Nasal cavity respiratory epithelium epithelial cell of viscerocranial mucosa (primary cell): ENCODE data around the gene VWA3B. TPM values are rescaled to one million over a fixed set of nuclear protein-coding genes. Genes with fewer than 3 reads are reported as not detected.

Experiments
- total RNA-seq: library from RNA; depleted of rRNA; stranded (reverse); fragments of >200 nt; gene quantifications from 2 replicates; pipeline ENCODE4 v1.2.3, GENCODE V29; 2014

Gene VWA3B, protein sequence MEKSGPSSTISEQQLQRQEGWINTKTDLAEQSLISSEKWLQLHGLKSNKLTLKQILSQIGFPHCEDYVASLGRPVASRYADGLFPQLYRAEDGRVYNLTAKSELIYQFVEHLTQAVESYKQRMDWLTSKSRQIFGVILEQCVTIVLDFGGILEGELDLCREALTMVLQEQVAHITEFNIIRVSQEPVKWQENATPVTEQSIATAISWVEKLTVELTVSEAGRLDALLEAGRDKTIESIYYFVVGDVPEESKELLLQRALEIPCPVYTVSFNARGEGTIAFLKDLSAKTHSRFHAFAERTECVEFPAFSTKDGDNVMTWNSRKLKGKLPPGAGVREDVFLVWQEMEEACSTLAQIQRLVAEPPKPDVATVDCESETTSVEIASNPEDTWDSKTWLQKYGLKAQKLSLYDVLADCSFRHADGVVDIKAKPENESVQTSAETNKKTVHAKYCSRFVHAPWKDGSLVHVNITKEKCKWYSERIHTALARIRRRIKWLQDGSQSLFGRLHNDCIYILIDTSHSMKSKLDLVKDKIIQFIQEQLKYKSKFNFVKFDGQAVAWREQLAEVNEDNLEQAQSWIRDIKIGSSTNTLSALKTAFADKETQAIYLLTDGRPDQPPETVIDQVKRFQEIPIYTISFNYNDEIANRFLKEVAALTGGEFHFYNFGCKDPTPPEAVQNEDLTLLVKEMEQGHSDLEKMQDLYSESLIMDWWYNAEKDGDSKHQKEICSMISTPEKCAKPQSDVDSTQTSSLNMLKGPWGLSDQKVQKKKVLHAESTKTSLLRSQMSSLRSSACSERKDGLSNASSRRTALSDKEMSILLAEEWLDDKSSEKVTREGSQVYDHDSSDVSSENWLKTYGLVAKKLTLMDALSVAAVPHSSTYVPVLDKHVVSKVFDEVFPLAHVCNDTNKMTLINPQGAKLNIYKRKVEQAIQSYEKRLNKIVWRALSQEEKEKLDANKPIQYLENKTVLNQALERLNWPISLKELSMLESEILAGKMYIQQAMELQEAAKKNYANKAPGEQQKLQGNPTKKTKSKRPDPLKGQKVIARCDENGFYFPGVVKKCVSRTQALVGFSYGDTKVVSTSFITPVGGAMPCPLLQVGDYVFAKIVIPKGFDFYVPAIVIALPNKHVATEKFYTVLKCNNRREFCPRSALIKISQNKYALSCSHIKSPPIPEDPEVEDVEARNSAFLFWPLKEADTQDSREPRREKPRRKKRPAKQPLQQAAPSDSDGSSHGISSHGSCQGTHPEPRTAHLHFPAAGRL (N-terminal part only)
- 0.07 and 0.34 TPM in 2 replicates for total RNA-seq

GRCh38 chr2:98086491-98087446 lies at the start of gene VWA3B:
TSS of gene VWA3B (plus strand) at chr2:98087167. CDS start at chr2:98093093, 5,926 bp downstream.

GRCh38 chr2:98346311-98347236 lies 259.6 kb downstream of the VWA3B start, which contains the start of gene CNGA3:
TSS of gene CNGA3 (plus strand) at chr2:98346456. CDS start at chr2:98369976, 23,520 bp downstream.

Other genes with a start within 250 kb of the VWA3B start
- gene TMEM131, start 91.2 kb upstream of the VWA3B start, total RNA-seq: 21.2 and 58.3 TPM in 2 replicates